HG03342 (cell line): ENCODE measurements around the gene CD1D.

Experiments
- ATAC-seq: cut with Tn5 transposase; IDR thresholded peaks from one replicate; pipeline ENCODE4 v1.9.1; 2021; ENCODE audit warnings: mild to moderate bottlenecking, moderate library complexity; ENCODE audit not compliant: unreplicated experiment

The CD1D gene

GRCh38 chr1:158180741-158181576, at the start of gene CD1D:
TSS of gene CD1D (plus strand) at chr1:158180895. CDS start at chr1:158181102, 207 bp downstream.
- ATAC-seq = no peak

DNA sequence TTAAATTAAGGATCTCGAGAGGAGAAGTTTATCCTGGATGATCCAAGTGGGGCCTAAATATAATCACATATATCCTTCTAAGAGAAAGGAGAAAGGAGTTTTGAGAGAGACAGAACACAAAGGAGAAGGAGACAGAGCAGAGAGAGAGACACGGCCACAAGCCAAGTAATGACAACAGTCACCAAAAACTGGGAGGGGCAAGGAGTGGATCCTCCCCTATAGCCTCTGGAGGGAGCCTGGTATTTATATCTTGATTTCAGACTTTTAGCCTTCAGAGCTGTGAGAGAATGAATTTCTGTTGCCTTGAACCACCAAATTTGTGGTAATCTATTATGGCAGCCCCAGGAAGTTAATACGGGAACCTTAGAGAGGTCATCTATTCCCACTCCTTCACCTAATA, 49.5 kb upstream of the CD1D start:
- ATAC-seq = no peak

DNA sequence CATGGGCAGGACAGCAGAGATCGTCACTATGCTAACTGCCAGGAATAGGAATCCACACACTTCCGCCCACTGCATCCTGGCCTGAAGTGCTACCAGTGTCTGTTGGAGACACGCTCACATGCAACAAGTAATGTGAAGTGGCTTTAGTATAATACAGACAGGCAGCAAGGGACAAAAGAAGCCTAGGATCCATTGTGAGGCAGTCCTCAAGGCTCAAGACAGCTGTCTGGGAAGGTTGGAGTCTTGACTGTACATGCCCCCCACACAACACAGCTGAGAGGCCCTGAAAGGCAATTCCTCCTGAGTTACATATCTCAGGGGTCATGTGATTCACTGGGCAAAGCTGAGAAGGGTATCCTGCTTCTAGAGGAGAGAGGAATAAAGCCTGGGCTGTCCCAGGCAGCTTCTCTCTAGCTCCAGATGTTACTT, 39.9 kb upstream of the CD1D start:
- ATAC-seq = no peak

GRCh38 chr1:158145173-158145719, 35.4 kb upstream of the CD1D start:
- no peak for ATAC-seq

DNA sequence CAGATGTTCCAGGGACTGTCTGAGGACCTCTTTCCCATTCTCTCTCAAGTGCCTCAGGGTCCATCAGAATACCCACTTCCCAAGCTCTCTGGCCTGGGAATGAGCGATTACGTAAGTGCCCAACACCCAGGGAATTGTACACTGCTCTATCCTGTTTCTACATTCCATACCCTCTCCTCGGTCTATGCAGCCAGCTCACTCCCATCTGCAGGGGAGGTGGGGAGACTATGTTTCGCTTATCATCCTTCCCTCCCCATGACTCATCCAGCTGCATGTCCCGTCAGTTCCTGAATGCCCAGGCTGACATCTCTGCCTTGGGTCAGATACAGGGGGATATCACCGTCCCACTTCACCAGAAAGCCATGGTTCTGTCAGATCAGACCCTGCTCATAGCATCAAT, 34.5 kb upstream of the CD1D start:
- no peak for ATAC-seq

GRCh38 chr1:158146739-158147138, 34.0 kb upstream of the CD1D start:
- ATAC-seq = no peak

DNA sequence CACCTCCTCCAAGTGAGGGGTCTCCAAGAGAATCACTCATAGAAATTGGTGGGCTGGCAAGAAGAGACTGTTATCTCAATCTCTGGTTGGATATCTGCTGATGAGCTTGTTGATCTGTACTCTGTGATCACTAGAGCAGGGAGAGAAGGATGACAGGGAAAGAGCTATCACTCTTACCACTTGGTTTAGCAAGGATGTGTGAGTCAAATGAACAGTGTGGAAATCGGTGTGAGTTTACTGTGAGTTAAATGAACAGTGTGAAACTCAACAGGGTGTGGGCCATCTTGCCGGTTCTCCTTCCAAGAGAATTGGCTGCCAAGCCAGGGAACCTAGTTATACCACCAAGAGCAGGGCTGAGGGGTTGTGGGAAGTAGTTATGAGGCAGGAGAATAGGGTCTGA, 33.3 kb upstream of the CD1D start:
- ATAC-seq = no peak

- ATAC-seq = no peak
Observed at GRCh38 chr1:158147869-158148268, 32.8 kb upstream of the CD1D start.

DNA sequence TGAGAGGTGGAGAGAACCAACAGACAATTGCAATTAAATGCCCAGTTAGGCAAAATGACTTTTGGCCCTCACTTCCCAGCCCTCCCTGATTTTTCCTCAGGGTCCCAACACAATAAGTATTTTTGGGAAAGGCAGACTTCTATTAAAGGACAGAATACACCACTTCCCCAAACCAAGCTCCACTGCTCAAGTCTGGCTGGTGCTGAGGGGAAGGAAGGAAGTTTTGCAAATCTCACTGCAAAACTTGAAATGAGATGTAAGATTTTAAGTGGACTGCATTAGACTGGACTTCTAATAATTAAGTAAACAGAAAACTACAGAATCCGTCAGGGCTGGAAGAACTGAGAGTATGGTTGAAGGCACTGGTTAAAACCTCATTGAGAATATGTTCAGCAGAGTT, 32.2 kb upstream of the CD1D start:
- no peak for ATAC-seq

DNA sequence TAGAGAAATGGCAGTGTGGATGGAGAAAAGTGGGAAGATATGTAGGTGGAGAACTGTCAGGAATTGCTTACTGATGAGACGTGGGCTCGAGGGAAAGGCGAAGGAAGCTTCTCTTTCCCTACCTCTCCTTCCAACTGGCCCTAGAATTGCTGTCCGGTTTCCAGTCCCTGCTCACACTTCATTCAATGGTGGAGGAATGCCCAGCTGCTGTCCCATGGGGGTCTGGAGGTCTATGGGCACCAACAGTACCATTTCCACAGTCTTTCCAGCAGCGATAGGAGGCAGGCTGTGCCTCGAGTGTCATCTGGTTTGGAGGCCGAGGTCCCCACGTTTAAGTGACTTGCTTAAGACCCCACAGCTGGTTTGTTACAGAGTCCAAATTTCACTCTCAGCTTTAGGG, 31.5 kb upstream of the CD1D start:
- no peak for ATAC-seq

DNA sequence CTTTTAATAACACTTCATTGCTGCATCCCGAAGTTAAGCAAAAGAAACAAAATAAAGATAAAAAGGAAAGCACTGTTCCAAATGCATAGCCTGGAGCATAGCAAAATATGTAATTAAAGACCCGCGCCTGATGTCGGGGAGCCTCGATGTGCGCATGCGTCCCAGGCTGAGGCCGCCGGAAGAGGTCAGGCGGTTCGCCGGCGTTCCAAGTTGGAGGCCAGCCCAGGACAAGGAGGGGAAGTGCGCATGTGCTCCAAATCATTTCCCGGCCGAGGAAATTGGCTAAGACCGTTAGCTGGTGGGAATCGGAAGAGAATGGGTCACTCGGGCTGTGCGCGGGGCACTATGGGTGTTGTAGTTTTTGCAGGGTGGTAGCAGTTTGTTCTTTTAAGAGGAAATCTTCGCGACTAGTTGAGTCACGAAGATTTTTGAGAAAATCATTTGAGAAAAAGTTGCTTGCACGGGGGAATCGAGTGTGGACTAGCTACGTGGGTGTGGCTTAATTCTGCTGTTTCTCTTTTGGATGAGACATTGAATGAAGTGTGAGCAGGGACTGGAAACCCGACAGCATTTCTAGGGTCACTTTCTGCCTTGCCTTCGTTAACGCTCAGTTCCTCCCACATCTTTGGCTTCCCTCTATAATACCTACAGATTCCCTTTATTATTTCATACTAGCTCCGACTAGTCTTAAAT, 31.0 kb upstream of the CD1D start:
- peak; percentile 92 for ATAC-seq

DNA sequence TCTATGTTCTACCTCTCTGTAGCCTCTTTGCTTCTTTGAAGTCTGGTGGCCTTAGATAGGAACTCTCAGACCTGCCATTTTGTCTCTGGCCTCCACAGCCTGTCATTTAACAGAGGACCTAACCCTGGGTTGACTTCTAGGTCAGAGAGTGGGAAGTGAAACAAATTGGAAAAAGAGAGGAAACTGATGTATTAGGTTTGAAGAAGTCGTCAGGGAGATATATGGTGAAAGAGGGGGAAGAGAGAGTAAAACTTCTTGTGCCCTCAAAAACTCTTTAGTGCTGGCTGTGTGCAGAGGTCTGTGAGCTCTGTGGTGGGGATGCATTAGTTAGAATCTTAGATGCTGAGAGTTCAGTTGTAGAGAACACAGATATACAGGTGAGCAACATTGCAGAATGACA, 30.2 kb upstream of the CD1D start:
- ATAC-seq = no peak

- no peak for ATAC-seq
Observed at GRCh38 chr1:158153179-158153578, 27.5 kb upstream of the CD1D start.

DNA sequence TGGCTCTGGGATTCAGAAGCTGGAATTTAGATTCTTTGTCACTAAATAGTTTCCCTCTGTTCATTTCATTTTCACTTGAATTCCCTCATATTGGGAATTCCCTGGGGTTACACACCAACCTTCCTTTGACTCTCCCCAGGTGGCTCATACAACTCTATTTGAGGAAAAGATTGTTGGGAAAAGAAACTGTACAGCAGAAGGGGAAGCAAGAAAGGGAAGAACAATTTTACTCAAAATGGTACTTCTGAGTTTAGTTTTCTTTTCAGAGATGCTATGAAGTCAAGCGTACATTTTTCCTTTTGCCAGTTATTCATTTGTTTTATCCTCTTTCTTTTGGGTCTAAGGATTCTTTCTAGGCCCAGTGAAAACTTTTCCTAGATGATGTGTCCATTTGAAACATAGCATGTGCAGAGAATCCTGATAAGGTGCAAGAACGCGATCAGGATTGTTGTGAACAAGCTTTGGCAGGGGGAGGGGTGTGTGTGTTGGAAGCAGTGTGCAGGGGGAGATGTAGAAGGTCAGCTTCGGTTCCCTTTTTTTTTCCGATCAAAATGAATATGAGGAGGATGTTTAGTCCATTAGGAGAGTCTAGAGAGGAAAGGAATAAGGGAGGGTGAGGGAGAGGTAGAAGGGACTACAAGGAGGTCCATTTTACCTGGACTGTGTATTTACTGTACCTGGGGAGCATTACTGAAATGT, 26.8 kb upstream of the CD1D start:
- no peak for ATAC-seq

- ATAC-seq = no peak
Observed at GRCh38 chr1:158154501-158154900, 26.2 kb upstream of the CD1D start.

- no peak for ATAC-seq
Observed at GRCh38 chr1:158155673-158156072, 25.0 kb upstream of the CD1D start.

GRCh38 chr1:158159597-158159996, 21.1 kb upstream of the CD1D start:
- no peak for ATAC-seq

- no peak for ATAC-seq
Observed at GRCh38 chr1:158161446-158161845, 19.2 kb upstream of the CD1D start.

- ATAC-seq = peak; percentile 98
Observed at GRCh38 chr1:158163000-158163947, 17.4 kb upstream of the CD1D start.

DNA sequence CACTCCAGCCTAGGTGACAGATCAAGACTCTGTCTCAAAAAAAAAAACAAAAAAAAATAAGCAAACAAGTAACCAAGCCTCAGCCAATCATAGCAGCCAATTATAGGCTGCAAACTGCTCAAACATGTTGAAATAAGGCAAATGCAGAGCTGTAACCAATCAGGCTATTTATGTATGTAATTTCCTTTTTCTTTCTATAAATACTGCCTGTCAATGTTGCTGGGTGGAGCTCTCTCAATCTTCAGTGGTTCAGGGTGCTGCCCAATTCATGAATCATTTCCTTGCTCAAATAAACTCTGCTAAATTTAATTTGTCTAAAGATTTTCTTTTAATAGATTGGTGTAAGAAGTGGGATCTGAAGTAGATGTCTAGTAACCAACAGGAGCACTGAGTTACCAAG, 11.6 kb upstream of the CD1D start:
- no peak for ATAC-seq
